H9 (cell line): ENCODE results near the gene NAPG. TPM values are rescaled to one million over a fixed set of nuclear protein-coding genes. Genes with fewer than 3 reads are reported as not detected.
"Not testable (repeated sequence)": the region's sequence is repeated elsewhere in the genome, so short reads cannot be mapped to it uniquely, and the experiment has no call there.

Experiments used
- DNase-seq: peaks from one replicate; pipeline ENCODE4 v3.0.0-alpha.2; 2017
- H2AFZ ChIP-seq: one replicate; pipeline ENCODE4 v1.6.1; 2013; ENCODE audit warnings: mild to moderate bottlenecking, low read length, control low read depth, moderate library complexity
- H2AK5ac ChIP-seq: 2 replicates; pipeline ENCODE4 v1.6.1; 2013; ENCODE audit warnings: low read length, control low read depth, mixed read lengths; ENCODE audit not compliant: insufficient read length
- H2BK120ac ChIP-seq: one replicate; pipeline ENCODE4 v1.6.1; 2013; ENCODE audit warnings: low read depth, mild to moderate bottlenecking, low read length, control low read depth, inconsistent platforms; ENCODE audit not compliant: poor library complexity, severe bottlenecking
- H2BK12ac ChIP-seq: 2 replicates; pipeline ENCODE4 v1.6.1; 2013; ENCODE audit warnings: low read length, control low read depth, mixed read lengths, low read depth; ENCODE audit not compliant: insufficient read length
- H2BK15ac ChIP-seq: 2 replicates; pipeline ENCODE4 v1.6.1; 2013; ENCODE audit warnings: low read depth, low read length, control low read depth
- H2BK20ac ChIP-seq: one replicate; pipeline ENCODE4 v1.6.1; 2013; ENCODE audit warnings: low read depth, mild to moderate bottlenecking, low read length, control low read depth, inconsistent platforms; ENCODE audit not compliant: poor library complexity, severe bottlenecking
- H2BK5ac ChIP-seq: 2 replicates; pipeline ENCODE4 v1.6.1; 2013; ENCODE audit warnings: low read length, control low read depth, mixed read lengths; ENCODE audit not compliant: insufficient read length
- H3K14ac ChIP-seq: 2 replicates; pipeline ENCODE4 v1.6.1; 2013; ENCODE audit warnings: low read length, control low read depth; ENCODE audit not compliant: insufficient read depth
- H3K18ac ChIP-seq: 2 replicates; pipeline ENCODE4 v1.6.1; 2013; ENCODE audit warnings: low read depth, mild to moderate bottlenecking, mixed read lengths, low read length, control low read depth; ENCODE audit not compliant: insufficient read length
- H3K23ac ChIP-seq: 2 replicates; pipeline ENCODE4 v1.6.1; 2013; ENCODE audit warnings: low read length, control low read depth, mixed read lengths, low read depth; ENCODE audit not compliant: insufficient read length
- H3K23me2 ChIP-seq: 2 replicates; pipeline ENCODE4 v1.6.1; 2013; ENCODE audit warnings: low read depth, mild to moderate bottlenecking, mixed read lengths, low read length, control low read depth; ENCODE audit not compliant: insufficient read length, poor library complexity, severe bottlenecking
- H3K27ac ChIP-seq: 2 replicates; pipeline ENCODE4 v1.5.1; 2013; ENCODE audit warnings: low read length, control low read depth, mixed read lengths, low read depth; ENCODE audit not compliant: insufficient read length
- H3K27me3 ChIP-seq: 2 replicates; pipeline ENCODE4 v1.6.1; 2013; ENCODE audit warnings: low read length, control low read depth, inconsistent platforms; ENCODE audit not compliant: insufficient read depth
- H3K4ac ChIP-seq: 2 replicates; pipeline ENCODE4 v1.6.1; 2013; ENCODE audit warnings: low read depth, mild to moderate bottlenecking, control low read depth, inconsistent platforms, low read length, moderate library complexity
- H3K4me1 ChIP-seq: 2 replicates; pipeline ENCODE4 v1.6.1; 2013; ENCODE audit warnings: low read length, control low read depth, inconsistent platforms; ENCODE audit not compliant: insufficient read depth
- H3K4me2 ChIP-seq: 2 replicates; pipeline ENCODE4 v1.6.1; 2013; ENCODE audit warnings: low read length, control low read depth, mixed read lengths; ENCODE audit not compliant: insufficient read length, insufficient read depth
- H3K56ac ChIP-seq: 2 replicates; pipeline ENCODE4 v1.6.1; 2013; ENCODE audit warnings: low read depth, mild to moderate bottlenecking, mixed read lengths, low read length, control low read depth; ENCODE audit not compliant: insufficient read length
- H3K79me1 ChIP-seq: 2 replicates; pipeline ENCODE4 v1.6.1; 2013; ENCODE audit warnings: low read depth, mild to moderate bottlenecking, moderate library complexity, low read length, control low read depth, inconsistent platforms; ENCODE audit not compliant: insufficient read depth, poor library complexity, severe bottlenecking
- H3K79me2 ChIP-seq: 2 replicates; pipeline ENCODE4 v1.6.1; 2013; ENCODE audit warnings: low read length, control low read depth, inconsistent platforms; ENCODE audit not compliant: insufficient read depth
- H3K9ac ChIP-seq: 2 replicates; pipeline ENCODE4 v1.6.1; 2013; ENCODE audit warnings: low read length, control low read depth, mixed read lengths; ENCODE audit not compliant: insufficient read length; ENCODE audit errors: extremely low read depth
- H3K9me3 ChIP-seq: one replicate; pipeline ENCODE4 v1.6.1; 2013; ENCODE audit warnings: low read depth, low read length, inconsistent platforms; ENCODE audit not compliant: control insufficient read depth
- H3T11ph ChIP-seq: one replicate; pipeline ENCODE4 v1.6.1; 2013; ENCODE audit warnings: mild to moderate bottlenecking, low read length, control low read depth, inconsistent platforms
- H4K20me1 ChIP-seq: one replicate; pipeline ENCODE4 v1.6.1; 2013; ENCODE audit not compliant: control insufficient read depth, insufficient read length, insufficient read depth
- H4K5ac ChIP-seq: 2 replicates; pipeline ENCODE4 v1.6.1; 2013; ENCODE audit warnings: low read depth, mild to moderate bottlenecking, mixed read lengths, low read length, control low read depth; ENCODE audit not compliant: insufficient read length
- H4K8ac ChIP-seq: replicated peaks from 2 replicates; pipeline ENCODE4 v1.6.1; 2013; ENCODE audit warnings: low read length, control low read depth, mixed read lengths, low read depth; ENCODE audit not compliant: insufficient read length
- H4K91ac ChIP-seq: 2 replicates; pipeline ENCODE4 v1.6.1; 2013; ENCODE audit warnings: low read depth, mild to moderate bottlenecking, moderate library complexity, mixed read lengths, low read length, control low read depth; ENCODE audit not compliant: insufficient read length
- H3K27ac Mint-ChIP-seq, 3 experiments: 2 replicates in 2 of 3; 3 replicates in 1 of 3; pipeline ENCODE4 v1.8.0; 2020 to 2021; ENCODE audit warnings: mixed read lengths in 3 of 3, mild to moderate bottlenecking in 1 of 3, moderate library complexity in 1 of 3
- H3K27me3 Mint-ChIP-seq: 2 replicates; pipeline ENCODE4 v1.8.0; 2021; ENCODE audit warnings: low read depth, mild to moderate bottlenecking, moderate library complexity, mixed read lengths
- H3K36me3 Mint-ChIP-seq, 3 experiments: 2 replicates in 2 of 3; 3 replicates in 1 of 3; pipeline ENCODE4 v1.8.0; 2020 to 2021; ENCODE audit warnings: low read depth in 3 of 3, mixed read lengths in 3 of 3; ENCODE audit not compliant: insufficient read depth in 1 of 3
- H3K4me1 Mint-ChIP-seq, 2 experiments: 2 replicates each; pipeline ENCODE4 v1.8.0; 2020; ENCODE audit warnings: mixed read lengths in 2 of 2
- H3K4me3 Mint-ChIP-seq, 2 experiments: 2 replicates in 1 of 2; 3 replicates in 1 of 2; pipeline ENCODE4 v1.8.0; 2020 to 2021; ENCODE audit warnings: mild to moderate bottlenecking in 2 of 2, mixed read lengths in 2 of 2, moderate library complexity in 1 of 2
- H3K9me3 Mint-ChIP-seq, 2 experiments: 2 replicates in 1 of 2; 3 replicates in 1 of 2; pipeline ENCODE4 v1.8.0; 2020; ENCODE audit warnings: mild to moderate bottlenecking in 2 of 2, mixed read lengths in 2 of 2, moderate library complexity in 1 of 2
- CTCF ChIP-seq: fragments of 200-600 bp; sonication (generic); conservative IDR thresholded peaks from 3 replicates; pipeline ENCODE4 v1.8.0; 2021; ENCODE audit warnings: antibody characterized with exemption, mild to moderate bottlenecking
- WGBS: extraction: QIAGEN DNeasy Blood & Tissue Kit; methylation state at CpG from one replicate; pipeline ENCODE4 v1.1.7; 2013; ENCODE audit warnings: missing lambda C conversion rate, low lambda C conversion rate, mixed read lengths; ENCODE audit not compliant: insufficient read length; ENCODE audit errors: extremely low coverage; 5-methylcytosine and 5-hydroxymethylcytosine counted together
- total RNA-seq: library from RNA; stranded (reverse); gene quantifications from 2 replicates; pipeline ENCODE4 v1.2.1, GENCODE V29; 2021

Gene NAPG
- total RNA-seq, 1 experiment from 2014 or later = 30.9 TPM

- Histone ChIP-seq H2BK20ac (no peak overlapping the region), H3K23me2 (no peaks in the 10 kb centered on the region), H3T11ph (no peak overlapping the region), H2BK12ac (no peak overlapping the region), H4K20me1 (no peaks in the 10 kb centered on the region), H3K9ac (no peak overlapping the region), H3K18ac (no peak overlapping the region), H4K8ac (no peak overlapping the region), H3K23ac (no peak overlapping the region), H3K9me3 (peaks cover 10% of the 10 kb centered on the region), H2BK15ac (no peak overlapping the region), H2BK5ac (no peak overlapping the region), H3K27me3 (no peaks in the 10 kb centered on the region), H3K4ac (no peak overlapping the region), H3K79me2 (no peaks in the 10 kb centered on the region), H3K4me2 (no peak overlapping the region), H2AK5ac (no peak overlapping the region), H4K91ac (no peak overlapping the region), H3K4me1 (no peaks in the 10 kb centered on the region), H3K79me1 (no peaks in the 10 kb centered on the region), H3K27ac (no peak overlapping the region), H2BK120ac (no peak overlapping the region), H3K56ac (no peak overlapping the region), H2AFZ (no peak overlapping the region), H3K14ac (no peak overlapping the region), H4K5ac (no peak overlapping the region)
- Mint-ChIP-seq H3K4me3 (no peak overlapping the region), H3K36me3 (peaks cover 8 to 32% (median 18%) of the 10 kb centered on the region in 3 experiments), H3K27me3 (no peaks in the 10 kb centered on the region), H3K9me3 (peaks cover 35 to 40% of the 10 kb centered on the region in 2 experiments), H3K27ac (no peak overlapping the region), H3K4me1 (no peaks in the 10 kb centered on the region)
- WGBS = no CpG with 5 or more reads among the region's 1 CpG
- no peak for TF ChIP-seq CTCF
- no peak for DNase-seq
Observed at GRCh38 chr18:10504723-10505122, 21.1 kb upstream of the NAPG start.

GRCh38 chr18:10505892-10506291, 19.9 kb upstream of the NAPG start:
- not testable (repeated sequence) for H2BK120ac ChIP-seq, H2BK5ac ChIP-seq, H3K4me1 ChIP-seq, H3K4ac ChIP-seq, H3K23me2 ChIP-seq, H3K27me3 ChIP-seq, H3K27me3 Mint-ChIP-seq, H3K27ac ChIP-seq, H3K27ac Mint-ChIP-seq, H3K14ac ChIP-seq, DNase-seq, H3T11ph ChIP-seq, H3K4me3 Mint-ChIP-seq, H3K79me1 ChIP-seq, H2BK20ac ChIP-seq, H3K9ac ChIP-seq, H3K4me2 ChIP-seq, H2BK12ac ChIP-seq, H3K56ac ChIP-seq, H2AK5ac ChIP-seq, H3K4me1 Mint-ChIP-seq, H2BK15ac ChIP-seq, H4K8ac ChIP-seq, H3K79me2 ChIP-seq, H4K5ac ChIP-seq, H4K91ac ChIP-seq, H3K23ac ChIP-seq, H4K20me1 ChIP-seq, H2AFZ ChIP-seq, H3K18ac ChIP-seq
- no CpG with 5 or more reads among the region's 19 CpGs for WGBS
- H3K9me3 ChIP-seq = peaks cover 10% of the 10 kb centered on the region
- Mint-ChIP-seq H3K36me3 (peaks cover 8 to 32% (median 18%) of the 10 kb centered on the region in 3 experiments), H3K9me3 (peaks cover 35 to 40% of the 10 kb centered on the region in 2 experiments)
